ENCODE data around the gene MED22. TPM values are rescaled to one million over a fixed set of nuclear protein-coding genes. Genes with fewer than 3 reads are reported as not detected.

The MED22 gene
- total and polyA plus RNA-seq, 2 of the 8 experiments (the other 6 are each of a cell fraction or from before 2014, with no cell fraction given), result 56.4 to 68.4 TPM

DNA sequence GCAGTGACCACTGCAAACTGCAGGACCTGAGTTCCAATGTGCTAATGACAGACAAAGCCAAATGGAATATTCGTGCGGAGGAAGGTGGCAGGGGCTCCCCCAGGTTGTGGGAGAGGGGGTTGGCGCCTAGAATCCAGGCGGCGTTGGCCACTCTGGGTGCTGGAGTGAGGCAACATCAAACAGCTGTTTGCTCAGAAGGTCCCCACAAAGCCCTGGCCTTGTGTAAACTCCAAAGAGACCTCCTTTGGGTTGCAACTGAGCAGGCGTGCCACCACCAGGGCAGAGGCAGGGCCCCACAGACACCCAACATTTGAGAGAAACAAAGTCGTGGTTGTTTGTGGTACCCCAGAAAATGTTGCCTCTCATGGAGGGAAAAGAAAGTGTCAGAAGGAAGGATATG, 42.8 kb upstream of the MED22 start:
- Histone ChIP-seq H3K27me3 (replicated peaks in 1 of 4; ENCODE audit: control insufficient read depth in 3 of 4, extremely low read depth in 1 of 4, insufficient read depth in 3 of 4, low read length in 3 of 4) (no peaks in the 10 kb centered on the region; a peak in 3 of 7 replicates), H3K79me1 (ENCODE audit: low read depth, low read length) (no peaks in the 10 kb centered on the region), H3K23ac (ENCODE audit: insufficient read length) (no peak overlapping the region), H3K36me3 (ENCODE audit: control insufficient read depth in 2 of 4, insufficient read depth in 4 of 4, low read length in 3 of 4) (no peaks in the 10 kb centered on the region), H2BK120ac (replicated peaks; ENCODE audit: low read depth, low read length) (no peak overlapping the region), H2AK5ac (ENCODE audit: low read depth, low read length) (no peak overlapping the region), H4K8ac (ENCODE audit: extremely low read depth, insufficient read depth, low read length) (no peak overlapping the region), H3K18ac (ENCODE audit: extremely low read depth, low read length) (no peak overlapping the region), H2AFZ (ENCODE audit: low read length) (no peak overlapping the region), H2BK5ac (ENCODE audit: low read depth, low read length) (no peak overlapping the region), H3K79me2 (ENCODE audit: control insufficient read depth in 1 of 2, insufficient read depth in 2 of 2, low read length in 2 of 2) (no peaks in the 10 kb centered on the region), H4K5ac (ENCODE audit: insufficient read length, low read depth, low read length) (no peak overlapping the region), H3K9me3 (ENCODE audit: insufficient read depth in 2 of 2, low read depth in 1 of 2, low read length in 1 of 2) (peaks cover 4% of the 10 kb centered on the region in 2 experiments; a peak in 1 of 4 replicates), H3K4ac (replicated peaks; ENCODE audit: insufficient read length, low read depth, low read length) (no peak overlapping the region), H3K27ac (ENCODE audit: low read depth, low read length) (no peak overlapping the region), H3K4me1 (replicated peaks in 1 of 4; ENCODE audit: control insufficient read depth in 3 of 4, insufficient read depth in 4 of 4, low read length in 3 of 4) (no peaks in the 10 kb centered on the region), H4K91ac (replicated peaks; ENCODE audit: insufficient read length, low read length) (no peak overlapping the region), H2BK20ac (ENCODE audit: low read length) (no peak overlapping the region), H3K4me2 (ENCODE audit: insufficient read depth in 1 of 2, low read depth in 2 of 2, low read length in 2 of 2) (no peak overlapping the region), H4K20me1 (replicated peaks in 1 of 2; ENCODE audit: control insufficient read depth in 1 of 2, insufficient read depth in 2 of 2, low read length in 2 of 2) (peaks cover 0 to 2% of the 10 kb centered on the region in 2 experiments), H3K4me3 (ENCODE audit: extremely low read depth in 1 of 4, insufficient read depth in 2 of 4, low read depth in 3 of 4, low read length in 4 of 4) (no peak overlapping the region), H3K56ac (replicated peaks; ENCODE audit: insufficient read length, low read depth, low read length) (no peak overlapping the region), H3K14ac (ENCODE audit: insufficient read length) (no peak overlapping the region), H3K23me2 (ENCODE audit: low read depth, low read length) (peaks cover 12% of the 10 kb centered on the region; the same call in 1 of the 2 replicates), H3K9ac (replicated peaks in 1 of 4; ENCODE audit: extremely low read depth in 1 of 4, low read depth in 3 of 4, low read length in 3 of 4) (no peak overlapping the region), H2BK15ac (ENCODE audit: low read length) (no peak overlapping the region), H2BK12ac (ENCODE audit: low read depth, low read length) (no peak overlapping the region)
- FAIRE-seq (no peak), DNase-seq (ENCODE audit: low read depth in 1 of 2, low spot score in 2 of 2) (no peak)
- CTCF ChIA-PET (ENCODE audit: partially characterized antibody), result interaction anchor here (0.6 to 2.7 kb wide), 3 partner anchors 11 to 17 kb away, joined by 3 to 11 read pairs (median 4); no protein-coding TSS in a partner anchor
- TF ChIP-seq JUN (IDR thresholded peaks at IDR 0.05; ENCODE audit: low read depth, low read length) (no peak), BCL11A (IDR thresholded peaks at IDR 0.05; ENCODE audit: low read depth in 2 of 2, low read length in 2 of 2) (no peak), BACH1 (IDR thresholded peaks at IDR 0.05; ENCODE audit: low read length) (no peak)
- POLR2A ChIA-PET (ENCODE audit: partially characterized antibody), result interaction anchor here (0.6 to 1.7 kb wide), 3 partner anchors 13 to 43 kb away, joined by 3 to 5 read pairs (median 3); partner anchors contain the start of genes MED22 and RPL7A
- 78% methylated on average over 7 of the region's 7 CpGs; no CpG with 5 or more reads in 1 of the 2 experiments for WGBS, 2 experiments (ENCODE audit: extremely low coverage in 1 of 2, insufficient coverage in 1 of 2, insufficient read length in 1 of 2, insufficient replicate concordance in 2 of 2, low coverage in 1 of 2, low lambda C conversion rate in 2 of 2, missing lambda C conversion rate in 1 of 2)

Data from H1 (cell line).